Measurements from ENCODE around the gene PIP5K1B. TPM values are rescaled to one million over a fixed set of nuclear protein-coding genes. Genes with fewer than 3 reads are reported as not detected.

PIP5K1B gene
- total RNA-seq, 1 experiment from 2014 or later, result not detected

GRCh38 chr9:68869022-68869421, 164.0 kb downstream of the PIP5K1B start:
- in situ Hi-C loops (cut with HindIII; ENCODE audit: low pct_unique_long_range_greater_than_20kb, low sequenced_read_pairs) (no loop called here), intact Hi-C loops (cut with micrococcal nuclease; ENCODE audit: unreplicated experiment) (no loop called here)
- H3K27me3 ChIP-seq (ENCODE audit: control insufficient read depth, insufficient read depth, low read length), result no peaks in the 10 kb centered on the region; the same call in 1 of the 2 replicates
- DNase-seq (ENCODE audit: low read depth, low spot score) (no peak), ATAC-seq (no peak)
- no peaks in the 10 kb centered on the region for H3K9me3 ChIP-seq (ENCODE audit: control insufficient read depth, insufficient read depth, low read depth, low read length)
- H3K36me3 ChIP-seq (ENCODE audit: control insufficient read depth, insufficient read depth, low read length), result no peaks in the 10 kb centered on the region
- no peaks in the 10 kb centered on the region for H3K4me1 ChIP-seq (ENCODE audit: control insufficient read depth, insufficient read depth, low read length)
- no peak for TF ChIP-seq CTCF (IDR thresholded peaks at IDR 0.05)
- ChIA-PET CTCF (no interaction called here), POLR2A (no interaction called here)
- H3K27ac ChIP-seq (ENCODE audit: low read length), result no peak overlapping the region
- BruUV-seq (replicated peaks), result no TSS peak
- no peak overlapping the region for H3K4me3 ChIP-seq (ENCODE audit: low read depth in 2 of 2, low read length in 2 of 2)

GRCh38 chr9:68870086-68870485, 165.0 kb downstream of the PIP5K1B start:
- H3K27me3 ChIP-seq (ENCODE audit: control insufficient read depth, insufficient read depth, low read length), result no peaks in the 10 kb centered on the region; the same call in 1 of the 2 replicates
- ChIA-PET POLR2A (no interaction called here), CTCF (no interaction called here)
- no peak overlapping the region for H3K27ac ChIP-seq (ENCODE audit: low read length)
- no TSS peak for BruUV-seq (replicated peaks)
- intact Hi-C loops (cut with micrococcal nuclease; ENCODE audit: unreplicated experiment) (no loop called here), in situ Hi-C loops (cut with HindIII; ENCODE audit: low pct_unique_long_range_greater_than_20kb, low sequenced_read_pairs) (no loop called here)
- ATAC-seq (no peak), DNase-seq (ENCODE audit: low read depth, low spot score) (no peak)
- no peaks in the 10 kb centered on the region for H3K9me3 ChIP-seq (ENCODE audit: control insufficient read depth, insufficient read depth, low read depth, low read length)
- H3K4me1 ChIP-seq (ENCODE audit: control insufficient read depth, insufficient read depth, low read length), result no peaks in the 10 kb centered on the region
- H3K36me3 ChIP-seq (ENCODE audit: control insufficient read depth, insufficient read depth, low read length), result no peaks in the 10 kb centered on the region
- H3K4me3 ChIP-seq (ENCODE audit: low read depth in 2 of 2, low read length in 2 of 2), result no peak overlapping the region
- no peak for TF ChIP-seq REST (IDR thresholded peaks at IDR 0.05; ENCODE audit: insufficient read depth in 1 of 2, low read depth in 2 of 2, low read length in 1 of 2)
- no peak for TF ChIP-seq TCF7L2 (IDR thresholded peaks at IDR 0.05; ENCODE audit: low read depth, low read length)
- no peak for TF ChIP-seq POLR2AphosphoS5 (IDR thresholded peaks at IDR 0.05; ENCODE audit: low read depth, low read length)
- no peak for TF ChIP-seq SIN3A (IDR thresholded peaks at IDR 0.05; ENCODE audit: borderline replicate concordance, insufficient read depth, low read depth, low read length)
- no peak for TF ChIP-seq CTCF (IDR thresholded peaks at IDR 0.05)

GRCh38 chr9:68871236-68871635, 166.2 kb downstream of the PIP5K1B start:
- CTCF ChIA-PET, result no interaction called here

More at GRCh38 chr9:68871236-68871635, 166.2 kb downstream of the PIP5K1B start:
- TF ChIP-seq REST (IDR thresholded peaks at IDR 0.05; ENCODE audit: insufficient read depth in 1 of 2, low read depth in 2 of 2, low read length in 1 of 2) (no peak), CTCF (IDR thresholded peaks at IDR 0.05) (no peak), SIN3A (IDR thresholded peaks at IDR 0.05; ENCODE audit: borderline replicate concordance, insufficient read depth, low read depth, low read length) (no peak), POLR2AphosphoS5 (IDR thresholded peaks at IDR 0.05; ENCODE audit: low read depth, low read length) (no peak), TCF7L2 (IDR thresholded peaks at IDR 0.05; ENCODE audit: low read depth, low read length) (no peak)
- Histone ChIP-seq H3K4me3 (ENCODE audit: low read depth in 2 of 2, low read length in 2 of 2) (no peak overlapping the region), H3K27ac (ENCODE audit: low read length) (no peak overlapping the region), H3K4me1 (ENCODE audit: control insufficient read depth, insufficient read depth, low read length) (no peaks in the 10 kb centered on the region), H3K27me3 (ENCODE audit: control insufficient read depth, insufficient read depth, low read length) (no peaks in the 10 kb centered on the region; the same call in 1 of the 2 replicates), H3K9me3 (ENCODE audit: control insufficient read depth, insufficient read depth, low read depth, low read length) (no peaks in the 10 kb centered on the region), H3K36me3 (ENCODE audit: control insufficient read depth, insufficient read depth, low read length) (no peaks in the 10 kb centered on the region)
- ATAC-seq (no peak), DNase-seq (ENCODE audit: low read depth, low spot score) (no peak)
- intact Hi-C loops (cut with micrococcal nuclease; ENCODE audit: unreplicated experiment), result no loop called here
- in situ Hi-C loops (cut with HindIII; ENCODE audit: low pct_unique_long_range_greater_than_20kb, low sequenced_read_pairs), result no loop called here
- POLR2A ChIA-PET, result no interaction called here
- no TSS peak for BruUV-seq (replicated peaks)
